ENCODE data around the gene DAZAP1.

Gene DAZAP1

DNA sequence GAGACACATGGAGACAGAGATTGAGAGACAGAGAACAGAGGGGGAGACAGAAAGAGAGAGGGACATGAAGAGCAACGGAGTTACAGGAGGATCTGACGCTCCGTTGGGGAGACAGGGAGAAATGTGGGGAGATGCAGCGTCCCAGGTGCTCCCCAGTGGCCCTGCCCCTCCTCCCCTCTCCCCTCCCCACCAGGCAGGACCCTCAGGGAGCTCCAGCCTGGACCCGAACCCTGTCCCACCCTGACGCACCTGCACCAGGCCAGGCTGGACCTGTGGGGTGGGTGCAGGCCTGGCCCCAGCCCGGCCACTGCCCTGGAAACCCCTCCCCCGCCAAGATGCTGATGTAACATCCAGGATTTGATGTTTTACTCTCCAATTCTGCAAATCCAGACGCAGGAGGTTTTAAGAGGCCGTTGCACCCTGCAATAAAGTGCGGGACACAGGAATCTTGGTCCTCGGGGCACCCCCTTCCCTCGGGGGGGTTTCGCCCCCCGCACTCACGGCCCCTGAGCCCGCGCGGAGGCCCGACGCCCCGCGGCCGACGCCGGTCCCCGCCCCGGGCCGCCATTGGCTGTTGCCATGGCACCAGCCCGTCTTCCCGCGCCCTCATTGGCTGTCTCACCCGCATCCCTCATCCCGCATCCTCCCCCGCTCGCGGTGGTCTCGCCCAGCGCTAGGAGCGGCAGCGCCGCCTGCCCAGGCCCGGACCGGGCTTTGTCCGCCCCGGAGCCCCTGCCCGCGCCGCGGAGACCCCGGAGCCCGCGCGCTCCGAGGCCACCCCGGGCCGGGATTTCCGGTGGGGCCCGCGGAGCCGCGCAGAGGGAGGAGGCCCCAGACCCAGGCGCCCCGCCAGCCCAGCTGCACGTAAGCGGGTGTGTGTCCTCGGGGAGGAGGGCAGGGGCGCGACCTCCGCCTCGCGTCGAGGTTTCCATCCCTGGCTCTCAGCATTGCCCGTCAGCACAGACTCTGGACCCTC is 42.4 kb downstream of the DAZAP1 start, which contains the start of gene APC2:
TSS of gene APC2 (plus strand) at position 655 of the 976 bp plus-strand sequence. CDS start 2,881 bp downstream, outside the sequence.
- CTCF ChIA-PET: no interaction called here

DNA sequence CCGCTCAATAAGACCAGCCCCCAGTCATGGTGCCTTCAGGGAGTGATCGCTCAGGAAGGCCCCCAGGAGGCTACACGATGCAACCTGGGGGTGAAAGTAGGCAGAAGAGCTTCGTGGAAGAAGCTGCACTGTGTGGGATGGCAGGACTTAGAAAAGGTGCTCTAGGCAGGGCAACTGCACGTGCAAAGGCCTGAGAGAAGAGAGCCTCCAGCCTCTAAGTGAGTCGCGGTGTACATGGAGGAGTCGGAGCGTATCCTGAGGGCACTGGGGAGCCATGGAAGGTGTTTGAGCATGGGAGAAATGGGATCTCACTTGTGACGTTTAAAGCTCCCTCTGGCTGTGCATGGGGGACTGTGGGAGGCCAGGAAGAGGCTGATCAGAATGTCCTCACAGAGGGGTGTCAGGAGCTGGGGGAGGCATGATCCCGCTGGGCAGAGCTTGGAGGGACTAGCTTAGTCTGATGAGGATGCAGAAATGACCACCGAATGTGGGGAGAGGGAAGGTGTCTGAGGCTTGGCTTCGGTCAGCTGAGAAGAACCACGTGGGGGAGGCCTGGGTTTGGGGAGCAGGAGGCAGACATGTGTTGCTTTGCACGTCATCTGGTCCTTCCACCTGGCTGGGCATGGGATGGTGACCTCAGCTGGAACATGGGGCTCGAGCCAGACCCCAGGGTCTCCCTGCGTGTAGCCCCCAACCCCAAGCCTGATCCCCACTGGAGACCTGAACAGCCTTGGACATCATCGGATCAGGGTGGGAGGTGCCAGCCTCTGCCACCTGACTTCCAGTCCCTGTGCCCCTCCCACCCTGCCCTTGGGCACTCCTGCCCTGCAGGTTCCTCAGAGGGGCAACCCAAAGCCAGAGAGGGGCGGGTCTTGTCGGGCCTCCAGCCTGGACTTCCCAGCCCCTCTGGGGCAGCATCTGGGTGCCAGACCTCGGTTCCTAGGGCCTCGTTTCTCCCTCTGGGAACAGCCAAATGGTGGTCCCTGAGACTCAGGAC is 43.6 kb downstream of the DAZAP1 start:
- ChIA-PET CTCF (no interaction called here), POLR2A (ENCODE audit: low non-redundant PET) (no interaction called here)
- no peak for DNase-seq (ENCODE audit: low spot score)
- TF ChIP-seq, protein P1, sequence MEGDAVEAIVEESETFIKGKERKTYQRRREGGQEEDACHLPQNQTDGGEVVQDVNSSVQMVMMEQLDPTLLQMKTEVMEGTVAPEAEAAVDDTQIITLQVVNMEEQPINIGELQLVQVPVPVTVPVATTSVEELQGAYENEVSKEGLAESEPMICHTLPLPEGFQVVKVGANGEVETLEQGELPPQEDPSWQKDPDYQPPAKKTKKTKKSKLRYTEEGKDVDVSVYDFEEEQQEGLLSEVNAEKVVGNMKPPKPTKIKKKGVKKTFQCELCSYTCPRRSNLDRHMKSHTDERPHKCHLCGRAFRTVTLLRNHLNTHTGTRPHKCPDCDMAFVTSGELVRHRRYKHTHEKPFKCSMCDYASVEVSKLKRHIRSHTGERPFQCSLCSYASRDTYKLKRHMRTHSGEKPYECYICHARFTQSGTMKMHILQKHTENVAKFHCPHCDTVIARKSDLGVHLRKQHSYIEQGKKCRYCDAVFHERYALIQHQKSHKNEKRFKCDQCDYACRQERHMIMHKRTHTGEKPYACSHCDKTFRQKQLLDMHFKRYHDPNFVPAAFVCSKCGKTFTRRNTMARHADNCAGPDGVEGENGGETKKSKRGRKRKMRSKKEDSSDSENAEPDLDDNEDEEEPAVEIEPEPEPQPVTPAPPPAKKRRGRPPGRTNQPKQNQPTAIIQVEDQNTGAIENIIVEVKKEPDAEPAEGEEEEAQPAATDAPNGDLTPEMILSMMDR (conservative IDR thresholded peaks at IDR 0.05; ENCODE audit: low read depth): no peak
- H3K27ac ChIP-seq: no peak overlapping the region

More for the DNA sequence above, 42.4 kb downstream of the DAZAP1 start, which contains the start of gene APC2:
- TF ChIP-seq, protein P1 (conservative IDR thresholded peaks at IDR 0.05; ENCODE audit: low read depth): no peak
- H3K27ac ChIP-seq: 0 out of 2 replicates have a peak within 1 kb of the TSS, but pooled peaks have one; percentile 10
- DNase-seq (ENCODE audit: low spot score): peak; percentile 66
- POLR2A ChIA-PET (ENCODE audit: low non-redundant PET): no interaction called here

DNA sequence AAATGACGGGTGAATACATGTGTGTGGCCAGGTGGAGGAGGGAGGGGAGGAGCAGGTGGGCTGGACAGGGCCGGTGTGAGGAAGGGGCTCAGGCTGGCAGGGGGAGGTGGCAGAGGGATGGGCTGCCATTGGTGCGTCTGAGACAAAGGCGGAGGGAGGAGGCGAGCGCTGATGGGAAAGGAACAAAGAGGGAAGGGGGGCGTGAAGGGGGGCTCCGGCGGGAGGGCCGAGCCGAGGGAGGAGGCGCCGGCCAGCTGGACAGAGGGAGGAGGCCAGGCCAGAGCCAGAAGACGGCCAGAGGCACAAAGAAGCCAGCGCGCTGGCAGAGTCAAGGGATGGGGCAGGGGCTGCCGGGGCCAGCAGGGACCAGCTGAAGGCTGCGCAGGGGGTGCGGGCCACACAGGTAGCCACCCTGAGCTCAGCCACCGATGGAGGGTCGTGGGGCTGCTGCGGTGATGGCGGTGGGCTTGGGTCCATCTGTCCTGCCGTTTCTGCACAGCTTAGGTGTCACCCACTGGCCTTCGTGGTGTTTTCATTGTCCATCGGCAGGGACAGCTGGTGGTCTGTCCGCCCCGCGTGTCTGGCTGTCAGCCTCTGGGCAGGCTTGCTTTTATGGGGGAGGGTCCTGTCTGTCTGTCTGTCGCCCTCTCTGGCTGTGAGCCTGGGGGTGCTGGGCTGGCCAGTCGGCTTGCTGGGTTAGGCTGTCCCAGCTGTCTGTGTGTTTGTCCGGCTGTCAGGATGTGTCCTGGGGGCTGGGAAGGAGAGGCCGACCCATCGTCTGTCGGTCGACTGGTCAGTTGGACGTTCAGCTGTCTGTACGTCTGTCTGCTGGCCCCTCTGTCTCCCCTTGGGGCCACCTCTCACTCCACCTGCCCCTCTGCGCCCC is 44.8 kb downstream of the DAZAP1 start:
- ChIA-PET POLR2A (ENCODE audit: low non-redundant PET) (no interaction called here), CTCF (interaction anchor here (0.6 to 1.7 kb wide), 3 partner anchors 14 to 317 kb away, joined by 3 to 6 read pairs (median 3); no protein-coding TSS in a partner anchor)
- H3K27ac ChIP-seq: no peak overlapping the region
- no peak for DNase-seq (ENCODE audit: low spot score)
- TF ChIP-seq, protein P1 (conservative IDR thresholded peaks at IDR 0.05; ENCODE audit: low read depth): no peak

DNA sequence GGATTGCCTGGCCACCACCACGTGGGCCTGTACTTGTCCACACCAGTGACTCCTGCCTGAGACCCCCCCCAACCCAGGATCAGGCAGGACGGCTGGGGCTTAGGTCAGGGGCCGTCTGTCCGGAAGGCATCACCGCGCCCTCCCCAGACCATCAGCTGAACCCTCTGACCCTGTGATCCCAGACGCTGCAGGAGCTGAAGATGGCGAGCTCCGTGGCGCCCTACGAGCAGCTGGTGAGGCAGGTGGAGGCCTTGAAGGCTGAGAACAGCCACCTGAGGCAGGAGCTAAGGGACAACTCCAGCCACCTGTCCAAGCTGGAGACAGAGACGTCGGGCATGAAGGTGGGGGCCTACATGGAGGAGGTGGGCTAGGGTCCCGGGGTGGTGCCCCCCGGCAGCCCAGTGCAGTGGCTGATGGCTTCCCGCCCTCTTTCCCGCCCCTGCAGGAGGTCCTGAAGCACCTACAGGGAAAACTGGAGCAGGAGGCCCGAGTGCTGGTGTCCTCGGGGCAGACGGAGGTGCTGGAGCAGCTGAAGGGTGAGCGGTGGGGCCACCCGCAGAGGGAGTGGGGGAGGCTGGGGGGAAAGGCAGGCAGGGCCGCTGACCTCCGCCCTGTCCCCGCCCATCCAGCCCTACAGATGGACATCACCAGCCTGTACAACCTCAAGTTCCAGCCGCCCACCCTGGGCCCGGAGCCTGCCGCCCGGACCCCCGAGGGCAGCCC is 45.6 kb downstream of the DAZAP1 start:
- TF ChIP-seq, protein P1 (conservative IDR thresholded peaks at IDR 0.05; ENCODE audit: low read depth): no peak
- POLR2A ChIA-PET (ENCODE audit: low non-redundant PET): no interaction called here
- no peak overlapping the region for H3K27ac ChIP-seq
- CTCF ChIA-PET: interaction anchor here (0.8 to 1.7 kb wide), 5 partner anchors 7 to 50 kb away, joined by 3 to 6 read pairs (median 3); no protein-coding TSS in a partner anchor
- no peak for DNase-seq (ENCODE audit: low spot score)

DNA sequence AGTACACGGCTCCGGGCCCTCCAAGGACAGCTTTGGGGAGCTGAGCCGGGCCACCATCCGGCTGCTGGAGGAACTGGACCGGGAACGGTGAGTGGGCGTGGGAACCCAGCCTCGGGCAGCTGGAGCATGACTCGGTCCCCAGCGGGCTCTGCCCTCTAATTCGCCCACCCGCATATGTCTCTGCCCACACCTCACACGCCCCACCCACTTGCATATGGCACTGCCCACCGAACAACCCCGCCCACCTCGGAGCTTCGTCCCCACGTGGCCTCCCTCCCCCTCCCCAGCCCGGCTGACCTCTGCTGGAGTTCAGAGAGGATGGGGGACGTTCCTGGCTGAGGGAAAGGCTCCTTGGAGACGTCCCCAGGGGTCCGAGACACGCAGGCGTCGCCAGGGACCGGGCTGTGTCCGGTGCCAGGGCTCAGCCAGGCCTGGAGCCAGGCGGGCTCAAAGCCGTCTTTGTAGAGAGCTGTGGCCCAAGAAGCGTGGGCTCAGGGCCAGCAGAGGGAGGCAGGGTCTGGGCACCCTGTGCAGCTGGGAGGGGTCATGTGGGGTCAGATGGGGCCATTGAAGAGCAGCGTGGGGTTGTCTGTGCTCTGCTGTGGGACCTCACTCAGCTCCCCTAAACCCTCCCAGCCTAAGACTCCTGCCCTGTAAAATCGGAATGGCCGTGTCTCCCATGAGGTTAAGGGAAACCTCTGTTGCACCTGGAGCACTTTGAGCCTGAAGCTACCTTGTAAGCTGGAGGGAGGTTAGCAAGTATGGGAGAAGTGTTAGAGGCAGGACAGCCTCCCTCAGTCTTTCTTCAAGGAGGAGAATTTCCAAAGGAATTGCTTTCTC is 46.4 kb downstream of the DAZAP1 start:
- no peak for DNase-seq (ENCODE audit: low spot score)
- POLR2A ChIA-PET (ENCODE audit: low non-redundant PET): no interaction called here

More for the DNA sequence above, 46.4 kb downstream of the DAZAP1 start:
- TF ChIP-seq, protein P1 (conservative IDR thresholded peaks at IDR 0.05; ENCODE audit: low read depth): no peak
- CTCF ChIA-PET: interaction anchor here (0.9 to 1.7 kb wide), 4 partner anchors 8 to 51 kb away, joined by 3 to 6 read pairs (median 4); no protein-coding TSS in a partner anchor
- H3K27ac ChIP-seq: no peak overlapping the region

All from RWPE1 (cell line).